ENCODE measurements around the gene RRAGD.

- no peak for TF ChIP-seq EP300 (IDR thresholded peaks at IDR 0.05)
- TF ChIP-seq, protein P1, sequence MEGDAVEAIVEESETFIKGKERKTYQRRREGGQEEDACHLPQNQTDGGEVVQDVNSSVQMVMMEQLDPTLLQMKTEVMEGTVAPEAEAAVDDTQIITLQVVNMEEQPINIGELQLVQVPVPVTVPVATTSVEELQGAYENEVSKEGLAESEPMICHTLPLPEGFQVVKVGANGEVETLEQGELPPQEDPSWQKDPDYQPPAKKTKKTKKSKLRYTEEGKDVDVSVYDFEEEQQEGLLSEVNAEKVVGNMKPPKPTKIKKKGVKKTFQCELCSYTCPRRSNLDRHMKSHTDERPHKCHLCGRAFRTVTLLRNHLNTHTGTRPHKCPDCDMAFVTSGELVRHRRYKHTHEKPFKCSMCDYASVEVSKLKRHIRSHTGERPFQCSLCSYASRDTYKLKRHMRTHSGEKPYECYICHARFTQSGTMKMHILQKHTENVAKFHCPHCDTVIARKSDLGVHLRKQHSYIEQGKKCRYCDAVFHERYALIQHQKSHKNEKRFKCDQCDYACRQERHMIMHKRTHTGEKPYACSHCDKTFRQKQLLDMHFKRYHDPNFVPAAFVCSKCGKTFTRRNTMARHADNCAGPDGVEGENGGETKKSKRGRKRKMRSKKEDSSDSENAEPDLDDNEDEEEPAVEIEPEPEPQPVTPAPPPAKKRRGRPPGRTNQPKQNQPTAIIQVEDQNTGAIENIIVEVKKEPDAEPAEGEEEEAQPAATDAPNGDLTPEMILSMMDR (IDR thresholded peaks at IDR 0.05): no peak
- TF ChIP-seq POLR2A (IDR thresholded peaks at IDR 0.05): no peak
- TF ChIP-seq POLR2AphosphoS5 (IDR thresholded peaks at IDR 0.05): no peak
Measured at GRCh38 chr6:89347825-89348224, 64.2 kb downstream of the RRAGD start.
